UCSD-AML1 (cell line): ENCODE data around the gene OR6K2.

Experiments
- DNase-seq: peaks from one replicate; lab custom pipeline; 2025; ENCODE audit not compliant: unreplicated experiment; lab: John Stamatoyannopoulos, UW

The OR6K2 gene

GRCh38 chr1:158686111-158687009, 14.1 kb downstream of the OR6K2 start, which contains the start of gene SPTA1:
Gene SPTA1, minus strand, starts transcription at chr1:158686715. Its CDS starts 198 bp downstream, at chr1:158686517.
- DNase-seq, result no peak

GRCh38 chr1:158685085-158685484, 15.4 kb downstream of the OR6K2 start:
- DNase-seq, result no peak

DNA sequence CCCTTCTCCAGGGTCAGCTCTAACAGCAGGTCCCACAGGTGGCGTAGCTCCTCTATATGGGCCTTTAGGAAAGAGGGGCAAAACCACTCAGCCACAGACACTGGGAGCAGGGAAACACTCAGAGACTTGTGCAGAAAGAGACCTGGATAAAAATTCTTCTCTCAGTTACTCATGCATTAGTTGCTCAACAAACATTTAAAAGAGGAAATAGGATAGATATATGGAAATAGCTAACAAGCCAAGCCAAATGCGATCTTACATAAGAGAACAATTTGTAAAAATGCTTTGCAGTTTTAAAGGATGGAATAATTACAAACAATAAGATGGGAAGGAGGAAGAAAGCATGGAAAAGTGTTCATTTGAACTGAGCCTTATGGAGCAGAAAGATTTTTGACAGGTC, 18.8 kb downstream of the OR6K2 start:
- no peak for DNase-seq

GRCh38 chr1:158679289-158679688, 21.2 kb downstream of the OR6K2 start:
- no peak for DNase-seq

GRCh38 chr1:158675563-158676323, 24.7 kb downstream of the OR6K2 start:
- no peak for DNase-seq

DNA sequence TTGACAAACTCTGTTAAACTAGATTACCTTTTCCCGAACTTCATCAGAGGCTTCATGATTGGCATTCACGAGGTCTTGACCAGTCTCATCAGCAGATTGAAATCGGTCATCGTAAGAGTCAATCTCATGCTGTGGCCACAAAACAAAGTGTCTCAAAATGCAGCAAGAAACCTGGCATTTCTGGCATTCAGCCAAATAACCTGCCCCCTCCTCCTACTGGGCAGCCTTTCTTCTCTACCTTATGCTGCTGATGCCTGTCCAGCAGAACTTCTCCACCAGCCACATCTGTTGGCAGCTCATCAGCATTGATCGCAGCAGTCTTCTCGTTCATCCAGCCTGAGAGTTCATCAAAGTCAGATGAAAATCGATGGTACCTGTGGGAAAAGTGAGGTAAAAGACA, 26.1 kb downstream of the OR6K2 start:
- DNase-seq, result no peak

DNA sequence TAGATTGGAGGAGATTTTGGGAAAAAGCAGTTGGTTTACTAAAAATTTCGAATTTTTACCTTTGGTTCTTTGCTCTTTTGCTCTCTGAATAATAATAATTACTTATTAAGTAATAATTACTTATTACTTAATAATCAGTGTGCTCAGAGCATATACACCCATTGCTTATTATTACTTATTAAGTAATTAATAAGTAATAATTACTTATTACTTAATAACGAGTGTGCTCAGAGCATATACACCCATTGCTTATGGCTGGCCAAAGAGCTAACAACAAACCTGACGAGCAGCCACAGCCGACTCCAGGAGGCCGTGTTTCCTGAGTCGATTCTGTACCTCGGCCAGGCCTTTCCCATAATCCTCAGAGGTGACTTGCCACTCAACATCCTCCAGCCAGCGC, 34.4 kb downstream of the OR6K2 start:
- DNase-seq, result no peak

GRCh38 chr1:158654571-158654970, 45.9 kb downstream of the OR6K2 start:
- DNase-seq, result peak; percentile 11

- no peak for DNase-seq
Measured at GRCh38 chr1:158654086-158654485, 46.4 kb downstream of the OR6K2 start.

DNA sequence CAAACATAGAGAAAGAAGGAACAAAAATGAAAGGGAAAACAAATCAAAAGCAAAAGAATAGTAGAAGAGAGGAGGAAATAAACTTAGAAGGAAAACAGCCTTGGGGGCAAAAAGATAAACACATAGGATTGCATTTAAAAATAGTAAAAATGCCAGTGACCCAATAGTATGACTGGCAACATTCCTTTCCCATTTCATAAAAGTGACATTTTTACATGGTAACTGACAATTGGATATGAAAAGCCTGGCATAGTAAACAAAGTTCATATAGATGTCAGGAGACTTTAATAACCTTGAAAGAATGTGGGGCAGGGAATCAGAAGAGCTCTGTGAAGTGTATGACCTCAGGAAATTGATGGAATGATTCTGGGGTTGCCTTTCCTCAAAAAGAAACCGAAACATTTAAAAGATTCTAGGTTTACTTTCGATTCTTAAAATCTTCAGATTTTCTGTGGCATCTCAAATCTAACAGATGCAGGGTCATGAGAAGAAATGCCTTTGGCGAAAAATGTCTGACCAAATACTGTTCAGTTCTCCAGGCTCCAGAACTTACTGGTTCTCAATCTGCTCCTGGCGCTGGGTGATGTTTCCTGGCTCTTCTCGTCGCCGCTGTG, 47.6 kb downstream of the OR6K2 start:
- no peak for DNase-seq
